ENCODE data around the gene CAMK4. TPM values are rescaled to one million over a fixed set of nuclear protein-coding genes. Genes with fewer than 3 reads are reported as not detected.

CAMK4 gene
- total RNA-seq, 1 experiment from 2014 or later: 10.6 TPM

DNA sequence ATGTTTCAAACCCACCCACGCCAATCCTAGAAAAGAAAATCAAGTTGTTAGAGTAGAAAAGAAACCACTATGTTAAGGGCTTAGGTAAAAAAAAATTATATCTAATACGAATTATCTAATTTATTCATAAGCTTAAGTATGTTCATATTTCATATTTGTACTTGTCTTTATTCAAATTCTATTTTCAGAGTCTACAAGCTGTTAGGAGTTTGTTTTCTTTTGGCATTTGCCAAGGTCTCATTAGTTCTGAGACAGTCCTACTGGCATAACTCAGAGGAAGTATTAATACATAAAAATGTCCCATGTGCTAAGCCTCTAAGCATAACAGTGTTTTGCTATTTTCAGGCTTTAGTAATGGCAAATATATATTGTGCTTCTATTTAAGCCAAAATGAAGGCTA is 230.6 kb downstream of the CAMK4 start (continued):
- TF ChIP-seq, protein P1, sequence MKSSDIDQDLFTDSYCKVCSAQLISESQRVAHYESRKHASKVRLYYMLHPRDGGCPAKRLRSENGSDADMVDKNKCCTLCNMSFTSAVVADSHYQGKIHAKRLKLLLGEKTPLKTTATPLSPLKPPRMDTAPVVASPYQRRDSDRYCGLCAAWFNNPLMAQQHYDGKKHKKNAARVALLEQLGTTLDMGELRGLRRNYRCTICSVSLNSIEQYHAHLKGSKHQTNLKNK (CRISPR knock-in tag; IDR thresholded peaks at IDR 0.05): no peak
- no peak for TF ChIP-seq NR2C2 (CRISPR knock-in tag; IDR thresholded peaks at IDR 0.05)
- TF ChIP-seq NR3C1 (CRISPR knock-in tag; conservative IDR thresholded peaks at IDR 0.05; ENCODE audit: low read depth): no peak
- TF ChIP-seq SMAD3 (CRISPR knock-in tag; IDR thresholded peaks at IDR 0.05; ENCODE audit: borderline replicate concordance): no peak
- no peak for TF ChIP-seq ATF1 (CRISPR knock-in tag; IDR thresholded peaks at IDR 0.05)
- no peak for TF ChIP-seq SOX15 (CRISPR knock-in tag; IDR thresholded peaks at IDR 0.05)
- TF ChIP-seq, protein P2, sequence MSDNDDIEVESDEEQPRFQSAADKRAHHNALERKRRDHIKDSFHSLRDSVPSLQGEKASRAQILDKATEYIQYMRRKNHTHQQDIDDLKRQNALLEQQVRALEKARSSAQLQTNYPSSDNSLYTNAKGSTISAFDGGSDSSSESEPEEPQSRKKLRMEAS (CRISPR knock-in tag; IDR thresholded peaks at IDR 0.05): no peak
- TF ChIP-seq, protein P3, sequence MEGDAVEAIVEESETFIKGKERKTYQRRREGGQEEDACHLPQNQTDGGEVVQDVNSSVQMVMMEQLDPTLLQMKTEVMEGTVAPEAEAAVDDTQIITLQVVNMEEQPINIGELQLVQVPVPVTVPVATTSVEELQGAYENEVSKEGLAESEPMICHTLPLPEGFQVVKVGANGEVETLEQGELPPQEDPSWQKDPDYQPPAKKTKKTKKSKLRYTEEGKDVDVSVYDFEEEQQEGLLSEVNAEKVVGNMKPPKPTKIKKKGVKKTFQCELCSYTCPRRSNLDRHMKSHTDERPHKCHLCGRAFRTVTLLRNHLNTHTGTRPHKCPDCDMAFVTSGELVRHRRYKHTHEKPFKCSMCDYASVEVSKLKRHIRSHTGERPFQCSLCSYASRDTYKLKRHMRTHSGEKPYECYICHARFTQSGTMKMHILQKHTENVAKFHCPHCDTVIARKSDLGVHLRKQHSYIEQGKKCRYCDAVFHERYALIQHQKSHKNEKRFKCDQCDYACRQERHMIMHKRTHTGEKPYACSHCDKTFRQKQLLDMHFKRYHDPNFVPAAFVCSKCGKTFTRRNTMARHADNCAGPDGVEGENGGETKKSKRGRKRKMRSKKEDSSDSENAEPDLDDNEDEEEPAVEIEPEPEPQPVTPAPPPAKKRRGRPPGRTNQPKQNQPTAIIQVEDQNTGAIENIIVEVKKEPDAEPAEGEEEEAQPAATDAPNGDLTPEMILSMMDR (IDR thresholded peaks at IDR 0.05): no peak
- no peak for TF ChIP-seq OVOL2 (CRISPR knock-in tag; IDR thresholded peaks at IDR 0.05; ENCODE audit: borderline replicate concordance)
- TF ChIP-seq, protein P4, sequence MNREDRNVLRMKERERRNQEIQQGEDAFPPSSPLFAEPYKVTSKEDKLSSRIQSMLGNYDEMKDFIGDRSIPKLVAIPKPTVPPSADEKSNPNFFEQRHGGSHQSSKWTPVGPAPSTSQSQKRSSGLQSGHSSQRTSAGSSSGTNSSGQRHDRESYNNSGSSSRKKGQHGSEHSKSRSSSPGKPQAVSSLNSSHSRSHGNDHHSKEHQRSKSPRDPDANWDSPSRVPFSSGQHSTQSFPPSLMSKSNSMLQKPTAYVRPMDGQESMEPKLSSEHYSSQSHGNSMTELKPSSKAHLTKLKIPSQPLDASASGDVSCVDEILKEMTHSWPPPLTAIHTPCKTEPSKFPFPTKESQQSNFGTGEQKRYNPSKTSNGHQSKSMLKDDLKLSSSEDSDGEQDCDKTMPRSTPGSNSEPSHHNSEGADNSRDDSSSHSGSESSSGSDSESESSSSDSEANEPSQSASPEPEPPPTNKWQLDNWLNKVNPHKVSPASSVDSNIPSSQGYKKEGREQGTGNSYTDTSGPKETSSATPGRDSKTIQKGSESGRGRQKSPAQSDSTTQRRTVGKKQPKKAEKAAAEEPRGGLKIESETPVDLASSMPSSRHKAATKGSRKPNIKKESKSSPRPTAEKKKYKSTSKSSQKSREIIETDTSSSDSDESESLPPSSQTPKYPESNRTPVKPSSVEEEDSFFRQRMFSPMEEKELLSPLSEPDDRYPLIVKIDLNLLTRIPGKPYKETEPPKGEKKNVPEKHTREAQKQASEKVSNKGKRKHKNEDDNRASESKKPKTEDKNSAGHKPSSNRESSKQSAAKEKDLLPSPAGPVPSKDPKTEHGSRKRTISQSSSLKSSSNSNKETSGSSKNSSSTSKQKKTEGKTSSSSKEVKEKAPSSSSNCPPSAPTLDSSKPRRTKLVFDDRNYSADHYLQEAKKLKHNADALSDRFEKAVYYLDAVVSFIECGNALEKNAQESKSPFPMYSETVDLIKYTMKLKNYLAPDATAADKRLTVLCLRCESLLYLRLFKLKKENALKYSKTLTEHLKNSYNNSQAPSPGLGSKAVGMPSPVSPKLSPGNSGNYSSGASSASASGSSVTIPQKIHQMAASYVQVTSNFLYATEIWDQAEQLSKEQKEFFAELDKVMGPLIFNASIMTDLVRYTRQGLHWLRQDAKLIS (CRISPR knock-in tag; IDR thresholded peaks at IDR 0.05; ENCODE audit: borderline replicate concordance): no peak

DNA sequence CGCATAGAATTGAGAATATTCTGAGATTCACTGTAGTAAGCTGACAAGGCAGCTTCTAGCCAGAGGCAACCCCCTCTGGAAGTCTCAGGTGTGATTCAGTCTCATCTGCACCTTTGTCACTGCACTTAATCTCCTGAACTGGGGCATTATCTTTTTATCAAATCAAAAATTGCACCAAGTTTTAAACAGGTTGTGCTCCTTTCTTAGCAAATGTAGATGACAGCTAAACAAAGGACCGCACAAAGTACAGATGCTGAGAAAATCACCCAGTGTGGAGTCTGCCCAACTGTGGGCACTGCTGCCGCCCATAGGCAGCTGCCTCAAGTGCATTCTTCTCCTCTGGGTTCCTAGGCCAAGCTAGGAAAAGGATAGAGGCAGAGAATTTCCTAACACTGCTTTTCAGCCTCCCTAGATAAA is 237.1 kb downstream of the CAMK4 start:
- Mint-ChIP-seq H3K27me3 (ENCODE audit: low read depth) (no peaks in the 10 kb centered on the region), H3K4me1 (peaks cover 23% of the 10 kb centered on the region), H3K36me3 (peaks cover 6% of the 10 kb centered on the region; the same call in 1 of the 2 replicates), H3K9me3 (peaks cover 16% of the 10 kb centered on the region), H3K4me3 (no peak overlapping the region), H3K27ac (no peak overlapping the region)
- TF ChIP-seq FOXJ3 (CRISPR knock-in tag; IDR thresholded peaks at IDR 0.05; ENCODE audit: borderline replicate concordance): no peak
- no peak for TF ChIP-seq JUN (CRISPR knock-in tag; IDR thresholded peaks at IDR 0.05)
- TF ChIP-seq, protein P5, sequence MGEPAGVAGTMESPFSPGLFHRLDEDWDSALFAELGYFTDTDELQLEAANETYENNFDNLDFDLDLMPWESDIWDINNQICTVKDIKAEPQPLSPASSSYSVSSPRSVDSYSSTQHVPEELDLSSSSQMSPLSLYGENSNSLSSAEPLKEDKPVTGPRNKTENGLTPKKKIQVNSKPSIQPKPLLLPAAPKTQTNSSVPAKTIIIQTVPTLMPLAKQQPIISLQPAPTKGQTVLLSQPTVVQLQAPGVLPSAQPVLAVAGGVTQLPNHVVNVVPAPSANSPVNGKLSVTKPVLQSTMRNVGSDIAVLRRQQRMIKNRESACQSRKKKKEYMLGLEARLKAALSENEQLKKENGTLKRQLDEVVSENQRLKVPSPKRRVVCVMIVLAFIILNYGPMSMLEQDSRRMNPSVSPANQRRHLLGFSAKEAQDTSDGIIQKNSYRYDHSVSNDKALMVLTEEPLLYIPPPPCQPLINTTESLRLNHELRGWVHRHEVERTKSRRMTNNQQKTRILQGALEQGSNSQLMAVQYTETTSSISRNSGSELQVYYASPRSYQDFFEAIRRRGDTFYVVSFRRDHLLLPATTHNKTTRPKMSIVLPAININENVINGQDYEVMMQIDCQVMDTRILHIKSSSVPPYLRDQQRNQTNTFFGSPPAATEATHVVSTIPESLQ (CRISPR knock-in tag; IDR thresholded peaks at IDR 0.05): no peak
- no peak for TF ChIP-seq RORB (CRISPR knock-in tag; IDR thresholded peaks at IDR 0.05)
- TF ChIP-seq, protein P6, sequence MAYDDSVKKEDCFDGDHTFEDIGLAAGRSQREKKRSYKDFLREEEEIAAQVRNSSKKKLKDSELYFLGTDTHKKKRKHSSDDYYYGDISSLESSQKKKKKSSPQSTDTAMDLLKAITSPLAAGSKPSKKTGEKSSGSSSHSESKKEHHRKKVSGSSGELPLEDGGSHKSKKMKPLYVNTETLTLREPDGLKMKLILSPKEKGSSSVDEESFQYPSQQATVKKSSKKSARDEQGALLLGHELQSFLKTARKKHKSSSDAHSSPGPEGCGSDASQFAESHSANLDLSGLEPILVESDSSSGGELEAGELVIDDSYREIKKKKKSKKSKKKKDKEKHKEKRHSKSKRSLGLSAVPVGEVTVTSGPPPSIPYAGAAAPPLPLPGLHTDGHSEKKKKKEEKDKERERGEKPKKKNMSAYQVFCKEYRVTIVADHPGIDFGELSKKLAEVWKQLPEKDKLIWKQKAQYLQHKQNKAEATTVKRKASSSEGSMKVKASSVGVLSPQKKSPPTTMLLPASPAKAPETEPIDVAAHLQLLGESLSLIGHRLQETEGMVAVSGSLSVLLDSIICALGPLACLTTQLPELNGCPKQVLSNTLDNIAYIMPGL (CRISPR knock-in tag; IDR thresholded peaks at IDR 0.05): no peak
- TF ChIP-seq, protein P7, sequence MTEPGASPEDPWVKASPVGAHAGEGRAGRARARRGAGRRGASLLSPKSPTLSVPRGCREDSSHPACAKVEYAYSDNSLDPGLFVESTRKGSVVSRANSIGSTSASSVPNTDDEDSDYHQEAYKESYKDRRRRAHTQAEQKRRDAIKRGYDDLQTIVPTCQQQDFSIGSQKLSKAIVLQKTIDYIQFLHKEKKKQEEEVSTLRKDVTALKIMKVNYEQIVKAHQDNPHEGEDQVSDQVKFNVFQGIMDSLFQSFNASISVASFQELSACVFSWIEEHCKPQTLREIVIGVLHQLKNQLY (CRISPR knock-in tag; IDR thresholded peaks at IDR 0.05): no peak
- TF ChIP-seq, protein P8, sequence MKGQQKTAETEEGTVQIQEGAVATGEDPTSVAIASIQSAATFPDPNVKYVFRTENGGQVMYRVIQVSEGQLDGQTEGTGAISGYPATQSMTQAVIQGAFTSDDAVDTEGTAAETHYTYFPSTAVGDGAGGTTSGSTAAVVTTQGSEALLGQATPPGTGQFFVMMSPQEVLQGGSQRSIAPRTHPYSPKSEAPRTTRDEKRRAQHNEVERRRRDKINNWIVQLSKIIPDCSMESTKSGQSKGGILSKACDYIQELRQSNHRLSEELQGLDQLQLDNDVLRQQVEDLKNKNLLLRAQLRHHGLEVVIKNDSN (CRISPR knock-in tag; IDR thresholded peaks at IDR 0.05): no peak
- no peak for TF ChIP-seq GTF2I (CRISPR knock-in tag; conservative IDR thresholded peaks at IDR 0.05)
- TF ChIP-seq SP1 (CRISPR knock-in tag; conservative IDR thresholded peaks at IDR 0.05): no peak
- TF ChIP-seq NFATC4 (CRISPR knock-in tag; IDR thresholded peaks at IDR 0.05): no peak
- no peak for TF ChIP-seq EMX1 (CRISPR knock-in tag; IDR thresholded peaks at IDR 0.05)
- ChIA-PET CTCF (interaction anchor here (0.5 to 1.9 kb wide), 39 partner anchors 9 to 595 kb away, joined by 3 to 17 read pairs (median 5); partner anchors contain the start of genes CAMK4 and STARD4), POLR2A (interaction anchor here (0.8 to 1.2 kb wide), 2 partner anchors 51 to 705 kb away, joined by 3 to 4 read pairs; no protein-coding TSS in a partner anchor)
- peak; percentile 31 for DNase-seq (ENCODE audit: low spot score)
- peak; percentile 98 for ATAC-seq
